ENCODE data around the gene FBXW11.

DNA sequence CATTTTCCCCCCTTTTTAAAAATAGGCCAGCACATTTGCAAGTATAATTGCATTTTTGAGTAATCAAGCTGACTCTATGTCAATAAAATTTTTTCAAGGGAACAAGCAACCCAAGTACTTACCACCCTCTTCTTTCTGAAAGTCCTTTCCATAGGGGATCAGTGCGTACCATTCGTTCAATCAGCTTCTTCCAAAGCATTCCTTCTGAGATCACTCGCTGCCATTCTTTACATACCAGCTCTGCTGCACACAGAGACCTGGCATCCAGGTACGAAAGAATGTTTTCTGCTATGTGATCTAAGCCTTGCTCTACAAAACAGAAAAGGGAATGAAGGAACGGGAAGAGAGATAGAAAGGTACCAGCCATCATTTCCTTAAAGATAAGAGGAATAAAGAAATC lies 106.6 kb downstream of the FBXW11 start:
- TF ChIP-seq POLR2A (IDR thresholded peaks at IDR 0.05) (no peak), EP300 (IDR thresholded peaks at IDR 0.05) (no peak)
- TF ChIP-seq, protein P1, sequence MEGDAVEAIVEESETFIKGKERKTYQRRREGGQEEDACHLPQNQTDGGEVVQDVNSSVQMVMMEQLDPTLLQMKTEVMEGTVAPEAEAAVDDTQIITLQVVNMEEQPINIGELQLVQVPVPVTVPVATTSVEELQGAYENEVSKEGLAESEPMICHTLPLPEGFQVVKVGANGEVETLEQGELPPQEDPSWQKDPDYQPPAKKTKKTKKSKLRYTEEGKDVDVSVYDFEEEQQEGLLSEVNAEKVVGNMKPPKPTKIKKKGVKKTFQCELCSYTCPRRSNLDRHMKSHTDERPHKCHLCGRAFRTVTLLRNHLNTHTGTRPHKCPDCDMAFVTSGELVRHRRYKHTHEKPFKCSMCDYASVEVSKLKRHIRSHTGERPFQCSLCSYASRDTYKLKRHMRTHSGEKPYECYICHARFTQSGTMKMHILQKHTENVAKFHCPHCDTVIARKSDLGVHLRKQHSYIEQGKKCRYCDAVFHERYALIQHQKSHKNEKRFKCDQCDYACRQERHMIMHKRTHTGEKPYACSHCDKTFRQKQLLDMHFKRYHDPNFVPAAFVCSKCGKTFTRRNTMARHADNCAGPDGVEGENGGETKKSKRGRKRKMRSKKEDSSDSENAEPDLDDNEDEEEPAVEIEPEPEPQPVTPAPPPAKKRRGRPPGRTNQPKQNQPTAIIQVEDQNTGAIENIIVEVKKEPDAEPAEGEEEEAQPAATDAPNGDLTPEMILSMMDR (IDR thresholded peaks at IDR 0.05): no peak
